ENCODE measurements around the gene SLX4IP.

GRCh38 chr20:10475225-10475624 lies 40.1 kb downstream of the SLX4IP start:
- TF ChIP-seq RERE (CRISPR knock-in tag; IDR thresholded peaks at IDR 0.05; ENCODE audit: low read depth) (no peak), SMC3 (IDR thresholded peaks at IDR 0.05; ENCODE audit: low read length) (no peak), ZBTB33 (CRISPR knock-in tag; IDR thresholded peaks at IDR 0.05) (no peak), SIN3A (IDR thresholded peaks at IDR 0.05; ENCODE audit: borderline replicate concordance, low read depth, low read length) (no peak), POLR2AphosphoS2 (IDR thresholded peaks at IDR 0.05; ENCODE audit: low read depth, low read length) (no peak), THYN1 (CRISPR knock-in tag; IDR thresholded peaks at IDR 0.05; ENCODE audit: borderline replicate concordance, low read depth) (no peak), ZNF512 (CRISPR knock-in tag; IDR thresholded peaks at IDR 0.05) (no peak), CEBPB (IDR thresholded peaks at IDR 0.05; ENCODE audit: borderline replicate concordance, low read depth, low read length) (no peak), PRPF4 (IDR thresholded peaks at IDR 0.05; ENCODE audit: low read depth, low read length, poor library complexity, severe bottlenecking) (no peak), ZNF678 (CRISPR knock-in tag; IDR thresholded peaks at IDR 0.05) (no peak), RFX5 (IDR thresholded peaks at IDR 0.05; ENCODE audit: low read depth, low read length) (no peak), FUBP1 (CRISPR knock-in tag; IDR thresholded peaks at IDR 0.05; ENCODE audit: borderline replicate concordance) (no peak), POLR2A (IDR thresholded peaks at IDR 0.05; ENCODE audit: insufficient read depth in 1 of 2, low read depth in 2 of 2, low read length in 2 of 2) (no peak)
